ENCODE data around the gene CHDH.

Gene CHDH

DNA sequence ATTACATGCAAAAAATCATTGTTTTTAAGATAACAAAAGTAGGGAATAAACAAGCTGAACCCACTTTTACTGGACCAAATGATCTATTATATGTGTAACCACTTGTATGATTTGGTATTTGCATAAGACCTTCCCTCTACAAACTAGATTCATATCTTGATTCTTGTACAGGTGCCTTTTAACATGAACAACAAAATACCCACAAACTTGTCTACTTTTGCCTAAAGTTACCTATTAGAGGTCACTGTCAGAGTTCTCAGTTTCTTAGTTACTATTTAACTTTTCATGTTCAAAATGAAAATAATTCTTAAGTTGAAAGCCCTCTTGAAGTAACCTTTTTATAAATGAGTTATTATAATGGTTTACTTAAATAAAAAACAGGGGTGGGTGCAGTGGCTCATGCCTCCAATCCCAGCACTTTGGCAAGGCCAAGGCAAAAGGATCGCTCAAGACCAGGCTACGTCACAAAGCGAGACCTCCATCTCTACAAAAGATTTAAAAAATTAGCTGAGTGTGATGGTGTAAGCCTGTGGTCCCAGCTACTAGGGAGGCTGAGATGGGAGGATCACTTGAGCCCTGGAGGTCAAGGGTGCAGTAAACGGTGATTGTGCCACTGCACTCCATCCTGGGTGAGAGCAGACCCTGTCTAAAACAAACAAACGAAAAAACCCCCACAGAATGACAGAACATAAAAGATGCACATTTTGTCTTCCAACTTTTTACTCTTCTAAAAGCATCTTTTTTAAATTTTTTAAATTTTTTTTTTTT lies 19.7 kb upstream of the CHDH start:
- no peak overlapping the region for H3K4me3 ChIP-seq (ENCODE audit: low read length)
- TF ChIP-seq ZNF274 (IDR thresholded peaks at IDR 0.05; ENCODE audit: low read depth, low read length), result no peak

DNA sequence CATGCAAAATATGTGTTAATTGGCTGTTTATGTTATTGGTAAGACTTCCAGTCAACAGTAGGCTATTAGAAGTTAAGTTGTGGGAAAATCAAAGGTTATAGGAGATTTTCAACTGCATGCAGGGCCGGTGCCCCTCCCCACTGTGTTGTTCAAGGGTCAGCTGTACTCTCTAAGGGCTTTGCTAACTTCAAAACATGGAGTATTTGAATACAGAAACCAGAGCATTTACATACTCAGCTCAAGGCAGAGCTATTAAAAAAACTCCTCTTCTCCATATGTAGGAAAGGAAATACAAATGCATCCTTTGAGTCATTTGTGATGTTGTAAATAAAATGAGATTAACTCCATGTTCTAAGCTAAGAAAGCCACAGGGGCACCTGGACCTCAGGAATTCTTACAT lies 16.9 kb upstream of the CHDH start:
- H3K4me3 ChIP-seq (ENCODE audit: low read length), result no peak overlapping the region
- TF ChIP-seq ZNF274 (IDR thresholded peaks at IDR 0.05; ENCODE audit: low read depth, low read length), result no peak

DNA sequence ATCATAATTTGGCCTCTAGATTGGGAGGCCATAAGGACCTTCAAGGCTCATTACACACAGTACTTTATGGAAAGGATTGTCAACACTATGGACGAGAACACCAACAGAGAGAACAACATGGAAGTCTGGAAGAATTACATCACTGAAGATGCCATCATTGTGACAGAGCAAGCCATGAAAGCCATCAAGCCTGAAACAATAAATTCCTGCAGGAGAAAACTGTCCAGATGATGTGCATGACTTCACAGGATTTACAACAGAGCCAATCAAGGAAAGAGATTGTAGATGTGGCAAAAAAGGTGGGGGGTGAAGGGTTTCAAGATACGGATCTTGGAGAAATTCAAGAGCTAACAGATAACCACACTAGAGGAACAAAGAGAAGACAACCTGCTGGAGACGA lies 16.0 kb upstream of the CHDH start:
- H3K4me3 ChIP-seq (ENCODE audit: low read length), result no peak overlapping the region
- no peak for TF ChIP-seq ZNF274 (IDR thresholded peaks at IDR 0.05; ENCODE audit: low read depth, low read length)

DNA sequence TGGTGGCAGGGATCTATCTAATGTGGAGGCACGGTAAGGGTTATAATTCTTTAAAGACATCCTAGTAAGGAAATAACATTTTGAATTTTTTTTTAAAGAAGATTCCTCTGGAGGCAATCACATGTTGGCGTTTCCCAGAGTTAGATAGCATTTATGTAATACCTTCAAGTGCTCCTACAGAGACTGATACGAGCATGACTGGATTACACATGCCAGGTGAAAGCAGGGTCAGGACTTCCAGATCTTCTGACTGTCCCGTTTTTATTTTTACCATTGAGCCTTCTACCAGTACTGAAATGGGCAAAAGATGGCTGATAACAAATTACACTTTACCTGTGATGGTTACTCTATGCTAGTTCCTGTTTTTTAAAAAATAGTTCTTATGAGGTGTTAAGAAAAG lies 14.0 kb upstream of the CHDH start:
- H3K4me3 ChIP-seq (ENCODE audit: low read length), result no peak overlapping the region
- no peak for TF ChIP-seq ZNF274 (IDR thresholded peaks at IDR 0.05; ENCODE audit: low read depth, low read length)

DNA sequence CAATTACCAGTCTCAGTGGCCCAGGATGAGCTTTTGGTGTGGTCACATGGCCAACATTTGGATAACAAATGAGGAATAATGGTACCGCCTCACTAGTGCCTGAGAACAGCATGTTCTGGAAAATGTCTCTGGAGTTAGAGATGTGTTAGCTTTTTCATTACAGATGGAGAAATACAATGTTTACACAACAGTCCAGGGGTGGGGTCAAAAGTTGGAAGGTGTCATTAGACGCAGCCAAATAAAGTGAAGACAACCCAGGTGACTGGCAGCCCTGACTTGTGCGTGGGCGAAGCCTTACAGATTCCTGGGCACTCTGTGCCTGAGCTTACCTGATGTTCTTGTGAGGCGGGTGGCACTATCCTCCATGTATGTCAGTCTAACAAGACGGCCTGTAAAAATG lies 13.0 kb upstream of the CHDH start:
- H3K4me3 ChIP-seq (ENCODE audit: low read length), result no peak overlapping the region
- no peak for TF ChIP-seq ZNF274 (IDR thresholded peaks at IDR 0.05; ENCODE audit: low read depth, low read length)

DNA sequence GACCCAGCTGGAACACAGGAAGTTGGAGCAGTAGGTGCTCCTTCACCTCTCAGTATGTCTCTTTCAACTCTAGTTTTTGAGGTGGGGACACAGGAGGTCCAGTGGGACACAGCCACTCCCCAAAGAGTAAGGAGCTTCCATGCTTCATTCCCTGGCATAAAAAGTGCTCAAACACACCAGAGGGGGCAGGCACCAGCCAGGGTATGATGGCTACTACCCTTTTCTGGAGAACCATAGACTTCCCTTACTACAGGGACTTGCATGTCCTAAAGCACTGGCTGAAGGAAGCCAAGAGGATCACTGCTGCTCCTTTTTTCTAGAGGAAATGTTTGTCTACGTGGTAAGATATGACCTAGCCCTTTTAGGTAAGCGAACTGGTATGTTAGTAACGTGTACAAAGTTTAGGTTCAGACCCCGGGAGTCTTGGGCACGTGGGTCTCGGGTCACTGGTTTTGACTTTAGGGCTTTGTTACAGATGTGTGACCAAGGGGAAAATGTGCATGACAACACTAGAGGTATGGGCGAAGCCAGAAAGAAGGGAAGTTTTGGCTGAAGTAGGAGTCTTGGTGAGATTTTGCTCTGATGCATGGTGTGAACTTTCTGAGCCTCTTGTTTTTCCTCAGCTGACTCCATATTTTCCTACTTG lies 12.0 kb upstream of the CHDH start:
- no peak overlapping the region for H3K4me3 ChIP-seq (ENCODE audit: low read length)
- no peak for TF ChIP-seq ZNF274 (IDR thresholded peaks at IDR 0.05; ENCODE audit: low read depth, low read length)

DNA sequence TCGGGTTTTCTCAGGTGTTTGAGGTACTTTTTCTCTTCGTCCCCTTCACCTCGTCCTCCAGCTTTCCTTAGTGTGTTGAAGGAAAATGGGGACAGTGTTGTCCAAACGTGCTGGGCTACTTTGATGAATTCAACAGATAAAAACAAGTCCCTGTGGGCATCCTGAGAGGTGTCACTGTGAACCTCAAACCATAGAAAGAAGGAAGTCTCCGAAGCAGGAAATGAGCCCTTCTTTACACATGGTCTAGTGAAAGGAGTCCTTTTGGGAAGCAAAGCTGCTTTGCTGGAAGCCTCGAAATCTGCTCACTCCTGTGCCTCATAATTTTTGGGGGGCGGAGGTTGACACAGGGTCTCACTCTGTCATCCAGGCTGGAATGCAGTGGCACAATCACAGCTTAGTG lies 10.7 kb upstream of the CHDH start:
- no peak overlapping the region for H3K4me3 ChIP-seq (ENCODE audit: low read length)
- TF ChIP-seq ZNF274 (IDR thresholded peaks at IDR 0.05; ENCODE audit: low read depth, low read length), result no peak

DNA sequence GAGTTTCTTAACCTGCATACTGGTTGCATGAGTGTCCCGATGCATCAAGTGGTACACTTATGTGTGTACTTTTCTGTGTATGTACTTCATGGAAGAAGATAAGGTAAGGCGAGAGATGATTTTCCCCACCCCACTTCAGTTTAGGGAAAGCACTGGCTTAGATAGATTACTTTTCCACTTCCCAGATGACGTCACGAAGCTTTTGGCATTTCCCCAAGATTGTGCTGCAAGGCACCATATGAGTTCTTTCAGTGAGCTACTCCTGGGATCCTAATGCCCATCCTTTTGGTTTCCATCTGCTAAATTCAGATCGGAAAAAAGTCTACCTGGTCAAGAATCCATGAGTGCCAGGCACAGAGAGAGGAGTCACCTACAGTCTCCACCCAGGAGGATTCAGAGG lies 4.7 kb upstream of the CHDH start:
- TF ChIP-seq ZNF274 (IDR thresholded peaks at IDR 0.05; ENCODE audit: low read depth, low read length), result no peak
- H3K4me3 ChIP-seq (ENCODE audit: low read length), result no peak overlapping the region

DNA sequence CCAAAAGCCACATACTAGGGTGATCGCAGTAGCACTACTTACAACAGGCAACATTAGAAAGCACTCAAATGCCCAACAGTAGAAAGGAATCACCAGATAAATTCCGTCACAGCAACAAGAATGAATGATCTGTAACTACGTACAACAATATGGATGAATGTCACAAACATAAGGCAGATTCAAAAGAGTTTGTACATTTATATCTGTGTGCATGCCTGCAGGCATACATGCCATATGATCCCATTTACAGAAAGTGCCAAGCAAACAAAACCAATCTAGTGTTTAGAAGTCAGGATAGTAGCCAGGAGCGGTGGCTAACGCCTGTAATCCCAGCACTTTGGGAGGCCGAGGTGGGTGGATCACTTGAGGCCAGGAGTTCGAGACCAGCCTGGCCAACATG lies 3.7 kb upstream of the CHDH start:
- TF ChIP-seq ZNF274 (IDR thresholded peaks at IDR 0.05; ENCODE audit: low read depth, low read length), result no peak
- H3K4me3 ChIP-seq (ENCODE audit: low read length), result no peak overlapping the region

DNA sequence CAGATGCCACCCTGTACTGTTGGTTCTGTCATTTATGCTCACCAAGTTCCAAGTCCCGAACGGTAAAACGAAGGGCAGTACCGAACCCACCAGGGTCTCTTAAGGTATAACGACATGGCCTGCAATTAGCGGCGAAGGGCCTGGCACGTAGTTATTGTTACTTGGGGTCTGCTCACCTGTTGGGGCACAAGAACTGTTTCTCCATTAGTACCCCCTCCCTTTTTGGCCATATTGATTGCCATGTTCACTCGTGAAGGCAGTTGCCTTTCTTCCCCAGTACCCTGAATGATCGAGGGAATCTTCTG lies 584 bp upstream of the CHDH start:
- TF ChIP-seq ZNF274 (IDR thresholded peaks at IDR 0.05; ENCODE audit: low read depth, low read length), result no peak
- H3K4me3 ChIP-seq (ENCODE audit: low read length), result peak overlapping the region; percentile 56; the same call in 1 of the 2 replicates

DNA sequence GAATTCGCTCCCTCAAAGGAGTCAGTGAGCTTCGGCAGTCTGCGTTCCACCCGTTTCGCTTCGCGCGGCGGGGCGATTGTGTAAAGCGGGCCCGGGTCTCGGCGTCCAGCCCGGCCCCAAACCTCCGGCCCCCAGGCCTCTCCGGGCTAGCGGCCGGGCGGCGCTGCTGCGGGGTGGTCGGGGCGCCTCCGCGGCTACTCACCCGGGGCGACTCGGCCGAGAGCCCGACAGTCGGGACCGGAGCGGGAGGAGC lies 412 bp downstream of the CHDH start:
- TF ChIP-seq ZNF274 (IDR thresholded peaks at IDR 0.05; ENCODE audit: low read depth, low read length), result no peak
- peak overlapping the region; percentile 56; the same call in 1 of the 2 replicates for H3K4me3 ChIP-seq (ENCODE audit: low read length)

DNA sequence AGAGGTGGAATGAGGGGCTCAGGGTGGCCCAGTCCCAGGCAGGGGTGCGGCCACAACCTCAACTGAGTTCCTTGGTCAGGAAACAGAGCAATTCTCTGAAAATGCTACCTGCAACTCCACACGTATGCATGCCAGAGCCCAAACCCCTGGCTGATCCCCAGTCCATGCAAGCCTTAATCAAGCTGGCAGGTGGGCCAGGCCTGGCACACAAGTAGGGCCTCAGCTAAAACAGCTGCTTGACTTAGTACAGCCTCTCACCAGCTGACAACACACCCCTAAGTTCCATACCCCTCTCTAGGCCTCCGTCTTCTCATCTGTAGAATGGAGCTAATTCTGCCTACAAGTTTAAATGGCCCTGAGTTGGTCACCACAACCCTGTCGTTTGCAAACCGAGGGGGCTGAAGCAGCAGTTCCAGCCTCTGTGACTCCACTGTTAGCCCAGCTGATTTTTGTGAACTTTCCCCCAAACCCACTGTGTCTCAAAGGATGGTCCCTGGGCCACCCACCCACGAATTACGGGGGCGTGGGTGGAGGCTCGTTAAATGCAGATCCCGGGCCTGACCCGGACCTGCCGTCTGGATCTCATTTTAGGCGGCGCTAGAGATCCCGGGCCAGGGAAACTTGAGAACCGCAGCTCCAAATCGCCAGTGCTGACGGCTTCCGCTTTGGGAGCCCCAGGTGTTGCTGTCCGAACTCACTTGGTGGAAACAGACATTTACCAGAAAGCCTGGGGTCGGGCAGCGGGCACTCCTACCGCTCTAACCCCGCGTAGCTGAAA lies 927 bp downstream of the CHDH start:
- H3K4me3 ChIP-seq (ENCODE audit: low read length), result peak overlapping the region; percentile 56; the same call in 1 of the 2 replicates
- no peak for TF ChIP-seq ZNF274 (IDR thresholded peaks at IDR 0.05; ENCODE audit: low read depth, low read length)

DNA sequence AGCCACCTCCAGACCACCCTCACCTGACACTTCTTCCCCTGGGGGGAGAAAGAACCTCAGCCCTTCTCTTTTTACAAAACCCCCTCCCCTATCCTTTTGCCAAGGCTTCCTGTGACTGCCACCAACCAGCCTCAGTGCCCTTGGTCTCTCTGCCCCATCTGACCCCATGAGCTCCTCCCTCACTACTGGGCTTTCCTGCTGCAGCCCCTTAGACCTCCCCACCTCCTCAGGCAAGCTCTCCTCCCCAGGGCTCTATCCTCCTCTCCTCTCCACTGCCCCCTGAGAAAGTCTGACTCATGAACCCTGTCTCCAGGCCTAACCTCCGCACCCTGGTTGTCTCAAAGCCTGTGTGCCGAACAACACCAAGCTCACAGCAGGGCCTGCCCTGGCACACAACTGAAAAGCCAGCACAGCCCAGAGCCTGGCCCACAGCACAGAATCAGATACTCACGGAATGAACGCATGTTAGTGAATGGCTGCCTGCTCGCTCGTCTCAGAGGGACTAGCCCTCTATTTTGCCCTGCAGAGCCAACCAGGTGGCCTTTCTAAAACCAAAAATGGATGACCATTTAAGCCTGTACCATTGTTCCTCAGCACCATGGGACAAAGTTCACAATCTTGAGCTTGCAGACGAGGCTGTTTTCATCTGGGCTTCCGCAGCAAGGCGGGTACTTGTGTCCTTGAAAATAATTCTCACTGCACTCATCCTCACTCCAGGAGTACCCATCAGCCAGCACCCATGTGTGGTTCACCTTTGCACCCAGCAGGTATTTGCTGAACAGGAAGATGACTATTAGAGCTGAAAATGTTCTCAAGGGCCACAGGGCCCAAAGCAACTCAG lies 1.7 kb downstream of the CHDH start:
- no peak for TF ChIP-seq ZNF274 (IDR thresholded peaks at IDR 0.05; ENCODE audit: low read depth, low read length)
- no peak overlapping the region for H3K4me3 ChIP-seq (ENCODE audit: low read length)
